Heart left ventricle (tissue), 13 donors: ENCODE measurements around the gene CLEC4C.

Experiments
- POLR2A ChIP-seq, 2 donors: fragments of 450-650 bp; IDR thresholded peaks; one replicate each; pipeline ENCODE4 v1.6.1; 2017; ENCODE audit warnings: antibody characterized with exemption in 2 of 2, mild to moderate bottlenecking in 2 of 2, moderate library complexity in 2 of 2
- TF ChIP-seq, protein P1 (sequence below), 12 donors: fragments of 200-600 bp; sonication (generic) in 4 of 12; IDR thresholded peaks; one replicate each; pipeline versions ENCODE4 v1.5.0 to v1.8.0; 2018 to 2022; ENCODE audit warnings: antibody characterized with exemption in 12 of 12, mild to moderate bottlenecking in 5 of 12
- donor health status: ischemic (EF 13 %, LVEDD 7.1; RV severe dilation, severe dysfunction).
- donor health status: DM: no; HTN: yes; CAD: no.
- donor health status: DM: no; HTN: no; CAD: no.
- donor health status: ischemic (EF 25% LVEDD 6.9; RV normal size, moderate dysfunction).
- donor health status: ischemic (EF 25% LVEDD 5.7; RV mildly dilated, moderate dysfunction).
- donor health status: ischemic (EF 35%, LVEDD 5.7; RV mildly dilated, moderate dysfunction).
- donor health status: nonischemic (EF 11% LVEDD 7.7; RV severe dilation, severe dysfunction).
- donor health status: DM: yes; HTN: yes; CAD: no.
- donor health status: PGD.
- donor health status: ischemic (EF 29% LVEDD 5.4; RV normal size, mild dysfunction).
- donor health status: nonischemic (EF 23%, LVEDD 6.1; RV moderate dilation, normal function).

DNA sequence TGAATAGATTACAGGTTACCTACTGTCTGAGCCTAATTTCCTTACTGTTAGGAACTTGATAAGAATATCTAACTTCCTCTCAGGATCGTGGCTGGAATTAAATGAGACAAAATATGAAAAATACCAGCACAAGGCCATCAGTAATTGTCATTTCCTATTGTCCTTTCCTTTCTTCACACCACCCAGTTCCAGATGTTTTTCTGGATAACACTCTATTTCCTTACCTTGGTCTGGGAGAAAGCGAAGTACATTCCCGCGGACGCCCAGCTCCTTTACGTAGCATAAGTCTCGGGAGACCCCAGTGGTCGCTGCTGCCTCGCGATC, 52.0 kb downstream of the CLEC4C start:
- no peak for TF ChIP-seq POLR2A (IDR thresholded peaks at IDR 0.05)
- TF ChIP-seq, protein P1, sequence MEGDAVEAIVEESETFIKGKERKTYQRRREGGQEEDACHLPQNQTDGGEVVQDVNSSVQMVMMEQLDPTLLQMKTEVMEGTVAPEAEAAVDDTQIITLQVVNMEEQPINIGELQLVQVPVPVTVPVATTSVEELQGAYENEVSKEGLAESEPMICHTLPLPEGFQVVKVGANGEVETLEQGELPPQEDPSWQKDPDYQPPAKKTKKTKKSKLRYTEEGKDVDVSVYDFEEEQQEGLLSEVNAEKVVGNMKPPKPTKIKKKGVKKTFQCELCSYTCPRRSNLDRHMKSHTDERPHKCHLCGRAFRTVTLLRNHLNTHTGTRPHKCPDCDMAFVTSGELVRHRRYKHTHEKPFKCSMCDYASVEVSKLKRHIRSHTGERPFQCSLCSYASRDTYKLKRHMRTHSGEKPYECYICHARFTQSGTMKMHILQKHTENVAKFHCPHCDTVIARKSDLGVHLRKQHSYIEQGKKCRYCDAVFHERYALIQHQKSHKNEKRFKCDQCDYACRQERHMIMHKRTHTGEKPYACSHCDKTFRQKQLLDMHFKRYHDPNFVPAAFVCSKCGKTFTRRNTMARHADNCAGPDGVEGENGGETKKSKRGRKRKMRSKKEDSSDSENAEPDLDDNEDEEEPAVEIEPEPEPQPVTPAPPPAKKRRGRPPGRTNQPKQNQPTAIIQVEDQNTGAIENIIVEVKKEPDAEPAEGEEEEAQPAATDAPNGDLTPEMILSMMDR (IDR thresholded peaks at IDR 0.05) = no peak
